ENCODE data around the gene COL15A1. TPM values are rescaled to one million over a fixed set of nuclear protein-coding genes. Genes with fewer than 3 reads are reported as not detected.

The COL15A1 gene
- total and polyA plus RNA-seq, 2 donors (not counting 1 experiment from before 2014, with no cell fraction given) = not detected

- DNase-seq (no peak), ATAC-seq (ENCODE audit: low read depth) (no peak)
- TF ChIP-seq CTCF (IDR thresholded peaks at IDR 0.05) (no peak), EZH2 (IDR thresholded peaks at IDR 0.05; ENCODE audit: borderline replicate concordance, insufficient read depth, low read depth, low read length, poor library complexity, severe bottlenecking) (no peak)
- no peak overlapping the region for H3K9ac ChIP-seq (ENCODE audit: low read length)
- POLR2A ChIA-PET = no interaction called here
- no peaks in the 10 kb centered on the region for H3K4me1 ChIP-seq (ENCODE audit: control insufficient read depth in 2 of 2, insufficient read depth in 2 of 2, low read length in 2 of 2)
- no peaks in the 10 kb centered on the region for H3K36me3 ChIP-seq (replicated peaks in 1 of 2; ENCODE audit: control extremely low read depth in 1 of 2, control insufficient read depth in 1 of 2, extremely low read depth in 1 of 2, insufficient read depth in 2 of 2, low read length in 1 of 2)
- no peak overlapping the region for H3K4me3 Mint-ChIP-seq
- H3K27me3 ChIP-seq (replicated peaks in 1 of 4; ENCODE audit: control extremely low read depth in 1 of 4, control insufficient read depth in 3 of 4, insufficient read depth in 4 of 4, low read length in 3 of 4) = peaks cover 0 to 16% (median 8%) of the 10 kb centered on the region in 4 experiments
- no peaks in the 10 kb centered on the region for H3K79me2 ChIP-seq (ENCODE audit: control insufficient read depth, insufficient read depth, low read length)
- peaks cover 44% of the 10 kb centered on the region for H3K27me3 Mint-ChIP-seq
- no peak overlapping the region for H2AFZ ChIP-seq (ENCODE audit: insufficient read depth, low read depth, low read length, poor library complexity, severe bottlenecking)
- H3K9me3 ChIP-seq (ENCODE audit: control extremely low read depth in 1 of 3, control insufficient read depth in 2 of 3, insufficient read depth in 1 of 3, low read length in 2 of 3) = peaks cover 0 to 17% (median 0%) of the 10 kb centered on the region in 3 donors
- no peak overlapping the region for H3K27ac ChIP-seq (ENCODE audit: low read length in 2 of 2)
- intact Hi-C loops (cut with micrococcal nuclease) = no loop called here
- H3K4me2 ChIP-seq (replicated peaks; ENCODE audit: low read depth, low read length, poor library complexity, severe bottlenecking) = no peak overlapping the region
- no peaks in the 10 kb centered on the region for H4K20me1 ChIP-seq (ENCODE audit: control insufficient read depth, insufficient read depth, low read length, poor library complexity, severe bottlenecking)
- H3K4me1 Mint-ChIP-seq = no peaks in the 10 kb centered on the region
- CTCF ChIA-PET = no interaction called here
- no CpG with 5 or more reads among the region's 2 CpGs for WGBS (ENCODE audit: insufficient coverage)
- H3K27ac Mint-ChIP-seq = no peak overlapping the region
- no peak overlapping the region for H3K4me3 ChIP-seq (ENCODE audit: control extremely low read depth in 1 of 5, extremely low read depth in 1 of 5, insufficient read depth in 1 of 5, low read depth in 2 of 5, low read length in 4 of 5)
- peaks cover 2% of the 10 kb centered on the region for H3K9me3 Mint-ChIP-seq (ENCODE audit: insufficient read depth)
Measured at GRCh38 chr9:98954244-98954610, 10.5 kb downstream of the COL15A1 start.

GRCh38 chr9:98955259-98955658 is 11.6 kb downstream of the COL15A1 start:
- Histone ChIP-seq H3K36me3 (replicated peaks in 1 of 2; ENCODE audit: control extremely low read depth in 1 of 2, control insufficient read depth in 1 of 2, extremely low read depth in 1 of 2, insufficient read depth in 2 of 2, low read length in 1 of 2) (no peaks in the 10 kb centered on the region), H3K9ac (ENCODE audit: low read length) (no peak overlapping the region), H3K4me3 (ENCODE audit: control extremely low read depth in 1 of 5, extremely low read depth in 1 of 5, insufficient read depth in 1 of 5, low read depth in 2 of 5, low read length in 4 of 5) (no peak overlapping the region), H3K27me3 (replicated peaks in 1 of 4; ENCODE audit: control extremely low read depth in 1 of 4, control insufficient read depth in 3 of 4, insufficient read depth in 4 of 4, low read length in 3 of 4) (peaks cover 0 to 16% (median 7%) of the 10 kb centered on the region in 4 experiments), H4K20me1 (ENCODE audit: control insufficient read depth, insufficient read depth, low read length, poor library complexity, severe bottlenecking) (no peaks in the 10 kb centered on the region), H3K9me3 (ENCODE audit: control extremely low read depth in 1 of 3, control insufficient read depth in 2 of 3, insufficient read depth in 1 of 3, low read length in 2 of 3) (peaks cover 0 to 17% (median 0%) of the 10 kb centered on the region in 3 donors), H3K4me2 (replicated peaks; ENCODE audit: low read depth, low read length, poor library complexity, severe bottlenecking) (no peak overlapping the region), H3K79me2 (ENCODE audit: control insufficient read depth, insufficient read depth, low read length) (no peaks in the 10 kb centered on the region), H2AFZ (ENCODE audit: insufficient read depth, low read depth, low read length, poor library complexity, severe bottlenecking) (no peak overlapping the region), H3K4me1 (ENCODE audit: control insufficient read depth in 2 of 2, insufficient read depth in 2 of 2, low read length in 2 of 2) (no peaks in the 10 kb centered on the region), H3K27ac (ENCODE audit: low read length in 2 of 2) (no peak overlapping the region)
- Mint-ChIP-seq H3K4me3 (no peak overlapping the region), H3K27me3 (peaks cover 41% of the 10 kb centered on the region), H3K27ac (no peak overlapping the region), H3K9me3 (ENCODE audit: insufficient read depth) (peaks cover 2% of the 10 kb centered on the region), H3K4me1 (no peaks in the 10 kb centered on the region)
- DNase-seq (no peak), ATAC-seq (ENCODE audit: low read depth) (no peak)
- ChIA-PET POLR2A (no interaction called here), CTCF (interaction anchor here (0.6 to 0.9 kb wide), 2 partner anchors 17 to 39 kb away, joined by 3 read pairs; no protein-coding TSS in a partner anchor)
- TF ChIP-seq CTCF (IDR thresholded peaks at IDR 0.05) = no peak
- no peak for TF ChIP-seq EZH2 (IDR thresholded peaks at IDR 0.05; ENCODE audit: borderline replicate concordance, insufficient read depth, low read depth, low read length, poor library complexity, severe bottlenecking)
- 83% methylated on average over 1 of the region's 3 CpGs for WGBS (ENCODE audit: insufficient coverage)
- intact Hi-C loops (cut with micrococcal nuclease) = no loop called here
